ENCODE measurements around the gene MRPS7.

MRPS7 gene

GRCh38 chr17:75313941-75314551 is 52.4 kb downstream of the MRPS7 start:
- DNase-seq (ENCODE audit: low spot score), result no peak

- DNase-seq (ENCODE audit: low spot score), result no peak
Measured at GRCh38 chr17:75315541-75316243, 54.0 kb downstream of the MRPS7 start.
